HL-60/S4 treated with phorbol 12-myristate 13-acetate at 8.2 ng/mL for 4 days and 3 days (cell line): Measurements from ENCODE around the gene TFB2M.

Experiments used
- in situ Hi-C: fragments of 300-500 bp; cut with MboI; formaldehyde crosslinking; loops from 2 replicates; pipeline ENCODE4 v1.15.0; 2022; ENCODE audit warnings: low sequenced_read_pairs

TFB2M gene

DNA sequence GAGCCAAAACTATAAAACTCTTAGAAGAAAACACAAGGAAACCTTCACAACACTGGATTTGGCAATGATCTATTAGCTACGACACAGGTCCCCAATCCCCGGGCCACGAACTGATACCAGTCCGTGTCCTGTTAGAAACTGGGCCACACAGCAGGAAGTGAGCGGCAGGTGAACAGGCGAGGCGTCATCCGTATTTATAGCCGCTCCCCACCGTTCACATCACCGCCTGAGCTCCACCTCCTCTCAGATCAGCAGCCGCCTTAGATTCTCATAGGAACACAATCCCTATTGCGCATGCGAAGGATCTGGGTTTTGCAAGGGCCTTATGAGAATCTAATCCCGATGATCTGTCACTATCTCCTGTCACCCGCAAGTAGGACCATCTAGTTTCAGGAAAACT, 11.9 kb downstream of the TFB2M start:
- in situ Hi-C loops, result no loop called here

DNA sequence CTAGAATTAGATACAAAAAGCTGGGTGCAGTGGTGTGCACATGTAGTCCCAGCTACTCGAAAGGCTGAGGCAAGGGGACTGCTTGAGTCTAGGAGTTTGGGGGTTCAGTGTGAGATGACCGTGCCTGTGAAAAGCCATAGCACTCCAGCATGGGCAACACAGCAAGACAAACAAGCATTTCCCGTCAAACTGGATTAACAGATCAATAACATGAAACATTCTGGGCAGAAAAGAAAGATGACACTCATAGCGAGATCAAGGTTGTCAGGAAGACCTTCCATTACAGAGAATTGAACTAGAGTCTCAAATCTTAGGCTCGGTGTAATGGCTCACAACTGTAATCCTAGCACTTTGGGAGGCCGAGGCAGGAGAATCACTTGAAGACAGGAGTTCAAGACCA, 14.0 kb downstream of the TFB2M start:
- in situ Hi-C loops, result no loop called here

DNA sequence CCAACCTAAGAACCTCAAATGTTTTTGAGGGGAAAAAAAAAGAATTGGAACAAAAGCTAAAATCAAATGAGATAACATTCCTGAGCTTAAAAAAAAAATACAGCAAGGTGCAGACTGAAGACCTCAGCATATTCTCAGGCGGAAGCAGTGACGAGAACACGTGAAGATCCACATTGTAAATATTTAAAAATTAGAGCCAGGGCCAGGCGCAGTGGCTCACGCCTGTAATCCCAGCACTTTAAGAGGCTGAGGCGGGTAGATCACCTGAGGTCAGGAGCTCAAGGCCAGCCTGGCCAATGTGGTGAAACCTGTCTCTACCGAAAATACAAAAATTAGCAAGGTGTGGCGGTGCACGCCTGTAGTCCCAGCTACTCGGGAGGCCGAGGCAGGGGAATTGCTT, 15.7 kb downstream of the TFB2M start:
- in situ Hi-C loops, result no loop called here

DNA sequence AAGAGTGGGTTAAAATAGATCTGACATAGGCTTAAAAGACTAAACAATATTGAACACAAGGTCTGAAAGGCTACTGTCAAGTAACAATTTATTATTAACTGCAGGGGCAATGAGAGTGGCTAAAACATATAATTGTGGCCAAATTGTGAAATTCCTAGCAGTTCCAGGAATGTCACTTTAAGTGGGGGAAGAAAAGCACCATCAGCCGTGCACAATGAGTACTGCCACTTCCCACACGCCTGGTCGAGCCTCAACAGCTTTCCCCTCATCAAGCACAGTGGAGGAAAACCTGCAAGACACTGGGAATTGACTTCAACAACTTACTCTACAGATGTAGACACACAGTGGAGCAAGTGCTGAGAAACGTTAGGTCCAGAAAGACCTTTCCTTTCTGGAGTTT, 16.4 kb downstream of the TFB2M start:
- in situ Hi-C loops, result no loop called here

DNA sequence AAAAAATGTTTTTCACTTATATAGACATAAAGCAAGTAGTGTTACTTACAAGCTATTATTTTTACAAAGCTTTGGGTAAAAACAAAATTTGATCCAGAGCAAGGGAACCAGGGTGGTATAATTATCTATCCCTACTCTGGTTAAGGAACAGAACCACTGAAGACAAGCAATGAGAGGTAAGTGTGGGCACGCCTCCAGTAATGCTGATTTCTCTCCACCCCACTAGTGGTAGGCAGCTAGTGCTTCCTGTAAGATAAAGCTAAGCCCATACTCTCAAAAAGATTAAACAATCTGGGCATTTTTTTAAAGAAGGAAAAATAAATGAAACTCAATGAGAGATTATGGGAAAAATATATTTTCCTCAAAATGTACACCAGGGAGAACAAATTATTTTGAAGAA, 22.1 kb downstream of the TFB2M start:
- in situ Hi-C loops, result no loop called here

DNA sequence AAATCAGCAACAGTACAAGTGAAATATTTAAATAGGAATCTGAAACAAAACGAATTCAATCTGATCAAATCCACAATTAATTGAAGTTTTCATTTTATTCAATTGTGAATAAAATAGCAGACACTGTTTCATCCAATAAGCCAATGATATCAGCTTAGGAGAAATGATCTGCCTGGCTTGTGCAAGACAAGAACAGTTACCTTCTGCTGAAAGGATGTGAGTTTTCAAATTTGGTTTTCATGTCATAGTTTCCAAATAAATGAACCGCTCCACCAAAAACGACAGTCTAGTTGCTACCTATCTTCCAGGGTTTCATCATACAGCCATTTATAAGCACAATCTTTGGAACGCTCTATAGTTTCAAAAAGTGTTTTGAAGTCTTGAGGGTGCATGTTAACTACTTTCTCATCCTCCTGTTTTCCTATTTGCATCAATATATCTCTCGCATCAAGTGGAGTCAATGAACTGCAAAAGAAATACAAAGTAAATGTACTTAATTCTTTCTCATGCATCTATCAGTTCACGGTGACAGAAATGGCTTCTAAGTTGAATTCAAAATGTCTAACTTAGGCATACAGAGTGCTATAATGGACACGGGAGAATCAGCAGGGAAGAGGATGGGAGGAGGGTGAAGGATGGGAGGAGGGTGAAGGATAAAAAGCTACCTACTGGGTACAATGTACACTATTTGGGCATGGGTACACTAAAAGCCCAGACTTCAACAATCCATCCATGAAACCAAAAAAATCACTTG, 25.1 kb downstream of the TFB2M start:
- in situ Hi-C loops, result no loop called here

DNA sequence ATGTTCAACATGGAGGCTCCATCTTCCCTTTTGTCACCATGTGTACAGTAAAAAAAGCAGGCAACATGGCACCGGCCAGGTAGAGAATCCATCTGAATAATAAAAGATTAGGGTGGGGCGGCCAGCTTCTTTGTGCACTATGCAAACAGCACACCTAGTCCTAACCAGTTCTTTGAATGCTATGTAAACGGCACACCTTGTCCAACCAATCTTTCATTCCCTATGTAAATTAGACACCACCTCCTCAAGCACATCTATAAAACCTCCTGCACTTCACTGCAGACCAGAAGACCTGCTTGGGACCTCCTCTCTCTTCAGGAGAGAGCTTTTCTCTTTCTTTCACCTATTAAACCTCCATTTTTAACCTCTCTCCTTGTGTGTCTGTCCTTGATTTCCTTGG, 28.2 kb downstream of the TFB2M start:
- in situ Hi-C loops, result no loop called here

DNA sequence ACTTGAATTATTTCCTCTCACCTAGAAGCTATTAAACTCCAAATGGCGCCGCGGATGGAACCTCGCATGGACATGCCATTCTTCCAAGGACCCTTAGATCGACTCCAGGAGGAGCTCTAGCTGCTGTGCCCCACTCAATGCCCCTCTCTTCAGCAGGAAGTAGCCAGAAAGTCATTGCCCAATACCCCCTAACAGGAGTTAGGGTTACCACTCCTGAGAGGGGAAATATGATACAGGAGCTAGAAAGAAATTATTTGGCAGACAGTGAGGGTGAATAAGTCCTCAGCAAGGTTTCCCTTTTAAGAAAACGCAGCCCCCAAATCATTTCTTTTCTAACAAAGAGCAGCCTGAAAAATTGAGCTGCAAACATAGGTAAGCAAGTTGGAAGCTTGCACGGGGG, 28.6 kb downstream of the TFB2M start:
- in situ Hi-C loops, result no loop called here

DNA sequence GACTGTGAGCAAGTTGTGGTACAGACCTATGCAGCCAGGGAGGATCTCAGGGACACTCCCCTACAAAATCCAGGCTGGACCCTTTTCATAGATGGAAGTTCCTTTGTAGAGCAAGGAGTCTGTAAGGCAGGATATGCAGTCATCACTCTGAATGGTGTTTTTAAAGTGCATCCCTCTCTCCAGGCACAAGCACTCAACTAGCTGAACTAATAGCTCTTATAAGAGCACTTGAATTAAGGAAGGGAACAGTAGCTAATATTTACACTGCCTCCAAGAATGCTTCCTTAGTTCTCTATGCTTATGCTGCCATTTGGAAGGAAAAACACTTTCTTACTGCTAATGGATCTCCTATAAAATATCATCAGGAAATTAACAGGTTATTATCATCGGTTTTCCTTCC, 31.9 kb downstream of the TFB2M start:
- in situ Hi-C loops, result no loop called here

DNA sequence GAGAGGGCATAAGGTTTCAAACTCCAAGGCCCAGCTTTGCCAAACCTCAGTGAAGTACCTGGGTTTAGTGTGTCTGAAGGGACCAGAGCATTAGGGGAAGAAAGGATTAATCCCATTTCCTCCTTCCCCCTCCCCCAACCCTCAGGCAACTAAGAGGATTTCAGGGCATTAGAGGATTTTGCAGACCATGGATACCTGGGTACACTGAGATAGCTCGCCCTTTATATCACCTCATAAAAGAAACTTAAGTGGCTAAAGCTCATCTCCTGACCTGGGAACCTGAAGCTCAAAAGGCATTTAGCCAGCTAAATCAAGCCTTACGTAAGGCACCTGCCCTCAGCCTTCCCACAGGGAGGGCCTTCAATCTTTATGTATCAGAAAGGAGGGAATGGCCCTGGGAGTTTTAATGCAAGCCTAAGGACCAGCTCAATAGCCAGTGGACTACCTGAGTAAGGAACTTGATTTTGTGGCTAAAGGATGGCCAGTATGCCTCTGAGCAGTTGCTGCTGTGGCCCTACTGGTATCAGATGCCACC, 32.6 kb downstream of the TFB2M start:
- in situ Hi-C loops, result no loop called here

DNA sequence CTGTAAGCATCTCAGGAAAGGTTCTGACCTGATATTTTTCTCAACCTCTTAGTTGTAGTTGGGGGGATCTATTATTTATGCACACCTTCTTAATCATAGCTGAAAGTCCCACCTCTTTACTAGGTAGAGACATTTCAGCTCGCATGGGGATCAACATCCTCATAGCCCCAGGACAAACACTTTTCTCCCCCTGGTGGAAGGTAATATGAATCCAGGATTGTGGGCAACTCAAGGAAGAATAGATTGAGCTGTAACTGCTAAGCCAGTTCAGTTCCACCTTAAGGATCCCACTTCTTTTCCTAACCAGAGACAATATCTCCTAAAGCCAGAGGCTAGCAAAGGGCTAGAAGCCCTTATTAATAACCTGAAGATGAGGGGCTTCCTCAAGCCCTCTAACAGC, 33.5 kb downstream of the TFB2M start:
- in situ Hi-C loops, result no loop called here

DNA sequence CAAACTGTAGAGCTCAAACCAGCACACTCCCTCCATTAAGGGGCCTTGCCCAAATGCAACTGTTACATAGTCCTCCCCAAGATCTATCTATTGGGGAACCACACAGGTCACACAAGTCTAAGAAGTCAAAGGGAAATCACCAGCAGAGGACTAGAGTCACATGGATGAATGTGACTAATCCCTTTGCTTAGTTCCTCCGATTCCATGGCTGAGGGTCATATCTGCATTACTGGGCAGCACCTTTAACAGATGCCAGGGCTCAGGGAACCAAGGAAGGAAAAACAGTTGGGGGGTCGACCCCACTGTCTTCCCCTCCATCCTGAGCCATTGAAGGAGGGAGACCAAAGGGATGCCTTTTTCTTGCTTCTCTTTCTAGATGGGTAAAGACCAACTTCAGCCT, 35.6 kb downstream of the TFB2M start:
- in situ Hi-C loops, result no loop called here

DNA sequence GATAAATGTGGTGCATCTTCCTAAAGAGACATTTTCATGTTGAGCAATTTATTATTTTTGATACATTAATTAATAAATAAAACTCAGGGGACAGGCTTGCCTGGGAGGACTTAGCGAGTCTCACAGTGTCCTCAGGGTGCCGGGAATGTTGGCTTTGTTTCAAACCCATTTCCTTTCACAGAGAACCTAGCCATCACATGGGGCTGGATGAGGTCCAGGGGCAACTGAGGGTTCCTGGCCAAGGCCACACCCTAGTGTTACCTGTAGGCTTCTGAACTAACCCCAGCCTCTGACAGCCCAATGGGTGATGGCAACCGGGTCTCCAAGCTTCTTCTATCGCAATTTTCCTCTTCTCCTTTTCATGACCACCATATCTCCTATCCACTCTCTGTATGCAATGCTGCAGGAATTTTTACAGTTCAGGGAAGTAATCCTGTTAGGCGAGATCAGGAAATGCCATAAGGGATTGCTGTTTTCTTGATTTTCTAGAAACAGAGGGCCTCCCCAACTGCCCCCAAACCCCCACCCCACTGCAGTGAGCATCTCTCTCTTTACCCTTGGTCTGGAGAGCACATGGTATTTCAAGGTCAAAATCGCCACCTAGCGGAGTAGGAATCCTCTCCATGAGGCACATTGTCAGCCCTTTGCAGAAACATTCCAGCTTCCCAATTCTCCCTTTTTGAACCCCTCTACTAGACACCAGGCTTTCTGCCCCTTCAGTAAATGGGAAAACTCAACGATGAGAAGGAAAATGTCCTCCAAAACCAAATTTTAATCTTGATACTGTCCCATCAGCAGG, 36.9 kb downstream of the TFB2M start:
- in situ Hi-C loops, result no loop called here

DNA sequence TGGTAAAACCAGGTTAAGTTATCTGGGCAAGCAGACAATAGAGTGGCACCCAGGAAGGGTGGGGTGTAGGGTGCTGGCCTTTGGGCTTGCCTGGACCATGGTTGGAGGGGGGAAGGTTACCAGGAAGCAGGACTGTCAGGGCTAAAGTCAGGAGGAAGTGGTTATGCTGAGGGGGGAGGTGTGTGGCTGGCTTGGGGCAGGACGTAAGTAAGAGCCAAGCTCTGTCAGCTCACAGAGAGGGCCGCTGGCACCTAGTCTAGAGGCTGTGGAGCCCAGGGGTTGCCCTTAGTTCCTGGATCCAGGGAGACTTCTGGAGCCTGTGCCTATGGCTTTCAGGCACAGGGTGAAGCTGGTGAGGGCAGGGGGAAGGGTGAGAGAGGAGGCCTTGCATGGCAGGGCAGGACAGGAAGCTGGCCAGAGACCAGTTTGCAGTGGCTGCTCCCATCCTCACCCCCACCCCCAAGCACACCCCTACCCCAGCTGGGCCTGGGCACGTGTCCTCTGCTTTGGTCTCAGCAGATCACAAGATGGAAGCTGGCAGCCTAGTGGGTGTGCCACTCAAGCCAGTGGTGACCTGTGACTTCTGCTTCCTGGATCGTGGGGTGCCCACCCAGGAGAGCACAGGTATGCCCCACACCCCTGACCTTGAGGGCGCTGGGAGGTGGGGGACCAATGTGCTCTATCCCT, 38.5 kb downstream of the TFB2M start:
- in situ Hi-C loops, result no loop called here

DNA sequence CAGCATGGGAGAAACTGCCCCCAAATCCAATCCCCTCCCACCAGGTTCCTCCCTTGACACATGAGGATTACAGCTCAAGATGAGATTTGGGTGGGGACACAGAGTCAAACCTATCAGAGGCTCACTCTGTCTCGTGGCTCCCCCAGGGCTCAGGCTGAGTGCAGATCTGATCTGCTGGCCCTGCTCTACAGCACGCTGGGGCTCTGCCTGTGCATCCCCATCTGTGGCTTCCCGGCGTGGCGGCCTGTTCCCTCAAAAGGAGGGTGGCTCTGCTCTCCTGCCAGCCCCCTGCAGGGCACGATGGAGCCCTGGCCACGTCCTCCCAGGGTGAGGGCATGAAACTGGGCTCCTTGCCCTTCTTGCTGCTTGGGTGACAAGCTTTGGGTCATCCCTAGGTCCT, 39.1 kb downstream of the TFB2M start:
- in situ Hi-C loops, result no loop called here

DNA sequence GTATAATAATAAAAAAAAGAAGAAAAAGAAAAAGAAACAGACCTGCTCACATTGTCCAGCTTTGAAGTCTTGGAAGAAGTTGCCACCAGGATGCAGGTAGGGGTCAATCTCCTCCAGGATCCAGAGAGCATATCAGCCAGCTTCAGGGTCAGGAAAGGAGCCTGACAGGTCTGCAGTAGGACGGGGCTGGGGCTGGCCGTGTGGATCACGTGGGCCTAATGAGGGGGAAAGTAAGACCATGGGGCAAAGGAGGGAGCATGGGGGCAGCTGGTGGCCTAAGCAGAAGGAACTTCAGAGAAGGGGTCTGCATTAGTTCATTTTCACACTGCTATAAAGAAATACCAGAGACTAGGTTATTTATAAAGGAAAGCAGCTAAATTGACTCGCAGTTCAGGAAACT, 39.7 kb downstream of the TFB2M start:
- in situ Hi-C loops, result no loop called here

DNA sequence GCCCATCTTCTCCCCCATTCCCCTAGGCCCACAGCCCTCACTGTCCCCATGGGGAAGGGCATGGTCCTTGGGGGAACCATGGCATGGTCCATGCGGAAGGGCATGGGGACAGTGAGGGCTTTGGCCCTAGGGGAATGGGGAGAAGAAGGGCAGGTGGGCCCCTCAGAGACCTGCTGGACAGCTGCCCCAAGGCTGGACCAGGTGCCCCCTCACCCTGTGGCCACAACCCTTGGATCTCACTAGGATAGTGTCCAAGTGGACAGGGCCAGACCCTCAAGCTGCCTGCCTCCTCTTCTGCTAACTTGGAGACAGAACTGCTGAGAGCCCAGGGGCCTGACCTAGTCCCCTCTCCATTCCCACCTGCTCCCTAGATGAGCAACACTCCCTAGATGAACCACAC, 46.5 kb downstream of the TFB2M start:
- in situ Hi-C loops, result no loop called here

DNA sequence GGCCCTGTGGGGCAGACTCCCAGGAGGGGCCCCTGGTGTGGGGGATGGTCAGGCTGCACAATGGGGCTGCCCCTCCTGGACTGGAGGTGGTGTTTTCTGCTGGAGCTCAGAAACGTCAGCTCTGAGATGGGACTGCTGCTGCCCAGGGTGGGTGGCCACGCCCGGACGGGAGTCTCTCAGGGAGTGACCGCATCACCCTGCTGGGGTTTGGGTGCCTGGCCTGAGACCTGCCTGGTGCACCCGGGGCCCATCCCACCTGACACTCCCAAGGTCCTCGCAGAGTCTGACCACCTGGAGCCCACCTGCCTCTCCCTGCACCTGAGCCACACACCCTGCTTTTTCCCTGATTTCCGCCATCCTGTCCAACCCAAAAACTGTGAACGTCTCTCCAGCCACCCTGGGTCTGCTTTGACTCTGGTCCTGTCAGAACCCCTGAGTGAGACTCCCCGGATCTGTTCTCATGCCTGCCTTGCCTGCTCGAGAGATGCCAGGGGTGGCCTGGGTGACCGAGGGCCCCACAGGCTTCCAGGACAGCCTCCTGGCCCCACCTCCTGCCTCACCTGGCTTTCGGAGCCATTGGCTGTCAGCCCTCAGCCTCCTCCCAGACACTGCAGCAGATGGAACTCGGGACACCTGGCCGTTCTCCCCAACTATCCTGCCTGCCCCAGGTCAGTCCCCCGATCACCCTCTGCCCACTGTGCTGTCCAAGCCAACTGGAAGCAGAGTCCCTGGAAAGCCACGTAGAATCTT, 47.4 kb downstream of the TFB2M start:
- in situ Hi-C loops, result no loop called here

DNA sequence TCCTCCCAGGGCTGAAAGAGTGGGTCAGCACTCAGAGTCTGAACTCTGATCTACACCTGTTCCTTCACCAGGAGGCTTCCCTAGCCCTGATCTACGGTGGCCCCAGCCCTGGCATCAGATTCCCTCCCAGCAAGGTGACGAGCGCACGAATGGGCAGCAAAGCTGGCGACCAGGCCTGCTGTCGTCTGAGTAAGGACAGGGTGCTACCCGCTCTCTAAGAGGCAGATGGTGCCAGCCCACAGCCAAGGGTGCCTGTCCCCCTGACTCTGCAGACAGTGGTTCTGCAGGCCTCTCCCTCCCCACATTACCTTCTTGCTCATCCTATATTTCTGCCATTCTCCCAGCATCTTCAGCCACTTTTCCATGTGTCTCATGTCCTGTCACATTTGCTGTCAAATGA, 48.7 kb downstream of the TFB2M start:
- in situ Hi-C loops, result no loop called here

DNA sequence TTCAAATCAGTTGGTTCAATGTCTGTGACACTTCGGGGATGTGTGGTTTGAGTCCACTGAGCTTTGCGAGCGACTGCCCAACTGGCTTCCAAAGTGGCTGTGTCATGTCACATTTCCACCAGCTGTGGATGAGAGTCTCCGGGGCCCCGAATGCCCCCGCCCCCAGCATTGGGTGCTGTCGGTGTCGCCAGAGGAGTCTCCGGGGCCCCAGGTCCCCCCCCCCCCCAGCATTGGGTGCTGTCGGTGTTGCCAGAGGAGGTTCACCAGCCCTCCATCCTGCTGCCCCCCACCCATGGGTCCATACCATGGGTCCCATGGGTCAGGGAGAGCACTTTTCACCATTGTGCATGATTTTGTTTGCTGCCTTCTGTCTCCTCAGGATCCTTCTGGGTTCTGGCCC, 49.9 kb downstream of the TFB2M start:
- in situ Hi-C loops, result no loop called here

DNA sequence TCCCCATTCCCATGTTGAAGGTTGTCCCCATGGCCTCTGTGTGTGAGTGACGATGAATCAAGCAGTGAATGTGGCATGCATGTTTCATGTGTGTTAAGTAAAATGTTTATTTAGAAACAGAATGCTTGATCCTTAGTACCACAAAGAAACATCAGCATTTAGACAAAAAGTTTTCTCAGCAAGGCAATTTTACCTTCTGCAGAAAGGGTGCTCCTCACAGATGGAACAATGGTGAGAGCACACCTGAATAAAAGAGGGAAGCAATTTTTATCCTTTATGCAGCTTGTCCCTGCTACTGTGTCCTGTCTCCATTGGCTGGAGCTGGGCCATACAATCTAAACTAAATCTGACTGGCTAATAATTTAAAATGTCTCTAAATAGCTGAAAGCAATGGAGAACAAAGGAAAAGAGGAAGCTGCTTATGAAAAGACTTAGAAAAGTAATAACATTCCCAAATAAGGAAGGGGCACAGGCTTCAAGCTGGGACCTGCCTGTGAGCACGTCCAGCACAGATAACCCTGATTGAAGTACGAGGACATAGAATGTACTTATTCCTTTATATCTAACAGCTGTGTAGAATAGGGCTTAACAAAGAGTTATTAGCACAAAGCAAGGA, 50.6 kb downstream of the TFB2M start:
- in situ Hi-C loops, result no loop called here
